Hypothalamus (tissue), 51 donors: ENCODE measurements around the gene RDH14.

Experiments used
- DNase-seq, 51 donors: peaks; one replicate each; lab custom pipeline; 2025; lab: John Stamatoyannopoulos, UW

Gene RDH14

GRCh38 chr2:18560031-18560796 is at the start of gene RDH14:
Gene RDH14 (minus strand): TSS chr2:18560653. CDS start chr2:18560572, 81 bp downstream.
- DNase-seq = peak; percentile 56 to 97 (median 91)

GRCh38 chr2:18610090-18610489 is 49.6 kb upstream of the RDH14 start:
- DNase-seq = no peak

GRCh38 chr2:18605115-18605514 is 44.7 kb upstream of the RDH14 start:
- DNase-seq = no peak

GRCh38 chr2:18604531-18604885 is 44.1 kb upstream of the RDH14 start:
- DNase-seq = no peak

GRCh38 chr2:18603854-18604530 is 43.5 kb upstream of the RDH14 start:
- DNase-seq = no peak

GRCh38 chr2:18602298-18602697 is 41.8 kb upstream of the RDH14 start:
- no peak for DNase-seq

- no peak for DNase-seq
These were observed 39.8 kb upstream of the RDH14 start for GRCh38 chr2:18600255-18600613.

- DNase-seq = no peak
These were observed 39.2 kb upstream of the RDH14 start for GRCh38 chr2:18599509-18600254.

GRCh38 chr2:18598848-18599484 is 38.5 kb upstream of the RDH14 start:
- DNase-seq = no peak

- DNase-seq = no peak
These were observed 37.2 kb upstream of the RDH14 start for GRCh38 chr2:18597618-18598017.

- no peak for DNase-seq
These were observed 36.5 kb upstream of the RDH14 start for GRCh38 chr2:18596993-18597392.

- no peak for DNase-seq
These were observed 33.0 kb upstream of the RDH14 start for GRCh38 chr2:18593496-18593895.

- DNase-seq = no peak
These were observed 31.9 kb upstream of the RDH14 start for GRCh38 chr2:18592372-18592771.

GRCh38 chr2:18589354-18589753 is 28.9 kb upstream of the RDH14 start, which contains the start of gene NT5C1B:
Gene NT5C1B (minus strand): TSS chr2:18589569. CDS start chr2:18589468, 101 bp downstream.
- no peak for DNase-seq

- no peak for DNase-seq
These were observed 28.3 kb upstream of the RDH14 start for GRCh38 chr2:18588802-18589201.

GRCh38 chr2:18588049-18588448 is 27.6 kb upstream of the RDH14 start:
- DNase-seq = no peak

GRCh38 chr2:18585526-18585925 is 25.1 kb upstream of the RDH14 start:
- DNase-seq = no peak

GRCh38 chr2:18584608-18584954 is 24.1 kb upstream of the RDH14 start:
- no peak for DNase-seq

- DNase-seq = no peak
These were observed 23.6 kb upstream of the RDH14 start for GRCh38 chr2:18583905-18584607.

- no peak for DNase-seq
These were observed 20.2 kb upstream of the RDH14 start for GRCh38 chr2:18580606-18581005.

GRCh38 chr2:18578033-18578432 is 17.6 kb upstream of the RDH14 start:
- no peak for DNase-seq
